Ascending aorta (tissue), 2 donors: ENCODE measurements around the gene PREX1. TPM values are rescaled to one million over a fixed set of nuclear protein-coding genes. Genes with fewer than 3 reads are reported as not detected.

Experiments
- DNase-seq, 2 donors: peaks; one replicate each; pipeline ENCODE4 v3.0.0-alpha.2; 2019; ENCODE audit warnings: low spot score in 2 of 2
- H3K27ac ChIP-seq, 2 donors: fragments of 200-600 bp; sonication (generic); one replicate each; pipeline ENCODE4 v1.5.1; 2016 to 2017; ENCODE audit warnings: mild to moderate bottlenecking in 1 of 2
- H3K27me3 ChIP-seq: fragments of 200-600 bp; sonication (generic); one replicate; pipeline ENCODE4 v1.5.1; 2017
- H3K36me3 ChIP-seq, 2 donors: fragments of 200-600 bp; sonication (generic); one replicate each; pipeline ENCODE4 v1.5.1; 2016
- H3K4me1 ChIP-seq, 2 donors: fragments of 200-600 bp; sonication (generic); one replicate each; pipeline ENCODE4 v1.5.1; 2016 to 2017; ENCODE audit warnings: mild to moderate bottlenecking in 1 of 2
- H3K4me3 ChIP-seq, 2 donors: fragments of 200-600 bp; sonication (generic); one replicate each; pipeline ENCODE4 v1.5.1; 2016 to 2017; ENCODE audit warnings: mild to moderate bottlenecking in 1 of 2
- H3K9me3 ChIP-seq, 2 donors: fragments of 200-600 bp; sonication (generic); one replicate each; pipeline ENCODE4 v1.5.1; 2016
- intact Hi-C: fragments of 100-400 bp; cut with DNase I; formaldehyde crosslinking; loops from one replicate; pipeline ENCODE4 v1.15.1; 2023
- total RNA-seq: library from RNA; depleted of rRNA; stranded (reverse); fragments of >200 nt; gene quantifications from one replicate; pipeline ENCODE4 v1.1.0, GENCODE V29; 2016
- TF ChIP-seq, protein P1 (sequence below), 3 experiments: fragments of 200-600 bp in 2 of 3; fragments of 450-650 bp in 1 of 3; sonication (generic) in 2 of 3; IDR thresholded peaks; one replicate each; pipeline ENCODE4 v1.5.1; 2016 to 2019; ENCODE audit warnings: antibody characterized with exemption in 3 of 3, mild to moderate bottlenecking in 1 of 3, moderate library complexity in 1 of 3

The PREX1 gene
- total RNA-seq, 1 donor from 2014 or later = 75.4 TPM

DNA sequence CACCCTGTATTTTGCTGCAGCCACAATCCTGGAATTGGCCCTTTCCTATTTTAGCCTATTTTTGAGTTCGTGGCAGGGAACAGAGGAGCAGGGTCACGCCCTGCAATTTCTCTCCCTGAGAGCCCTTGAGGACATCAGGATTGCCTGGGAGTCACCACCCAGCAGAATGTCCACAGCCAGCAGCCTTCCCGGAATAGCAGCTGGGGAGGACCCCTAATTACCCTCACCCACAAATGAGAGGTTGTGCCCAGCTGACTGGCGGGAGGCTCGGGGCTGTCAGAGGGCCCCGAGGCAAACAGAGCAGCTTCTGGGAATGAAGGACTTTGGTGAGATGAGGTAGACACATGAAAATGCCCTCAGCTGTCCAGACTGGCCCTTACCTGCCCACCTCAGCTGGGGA is 165.1 kb downstream of the PREX1 start:
- Histone ChIP-seq H3K4me3 (no peak overlapping the region), H3K4me1 (peaks cover 7 to 35% of the 10 kb centered on the region in 2 donors), H3K27me3 (no peaks in the 10 kb centered on the region), H3K36me3 (peaks cover 8 to 18% of the 10 kb centered on the region in 2 donors), H3K27ac (peak overlapping the region; percentile 42 to 43), H3K9me3 (no peaks in the 10 kb centered on the region)
- TF ChIP-seq, protein P1, sequence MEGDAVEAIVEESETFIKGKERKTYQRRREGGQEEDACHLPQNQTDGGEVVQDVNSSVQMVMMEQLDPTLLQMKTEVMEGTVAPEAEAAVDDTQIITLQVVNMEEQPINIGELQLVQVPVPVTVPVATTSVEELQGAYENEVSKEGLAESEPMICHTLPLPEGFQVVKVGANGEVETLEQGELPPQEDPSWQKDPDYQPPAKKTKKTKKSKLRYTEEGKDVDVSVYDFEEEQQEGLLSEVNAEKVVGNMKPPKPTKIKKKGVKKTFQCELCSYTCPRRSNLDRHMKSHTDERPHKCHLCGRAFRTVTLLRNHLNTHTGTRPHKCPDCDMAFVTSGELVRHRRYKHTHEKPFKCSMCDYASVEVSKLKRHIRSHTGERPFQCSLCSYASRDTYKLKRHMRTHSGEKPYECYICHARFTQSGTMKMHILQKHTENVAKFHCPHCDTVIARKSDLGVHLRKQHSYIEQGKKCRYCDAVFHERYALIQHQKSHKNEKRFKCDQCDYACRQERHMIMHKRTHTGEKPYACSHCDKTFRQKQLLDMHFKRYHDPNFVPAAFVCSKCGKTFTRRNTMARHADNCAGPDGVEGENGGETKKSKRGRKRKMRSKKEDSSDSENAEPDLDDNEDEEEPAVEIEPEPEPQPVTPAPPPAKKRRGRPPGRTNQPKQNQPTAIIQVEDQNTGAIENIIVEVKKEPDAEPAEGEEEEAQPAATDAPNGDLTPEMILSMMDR (IDR thresholded peaks at IDR 0.05) = no peak
- intact Hi-C loops = loop anchor here (5.0 kb wide), 1 partner anchor 35 kb away; no protein-coding TSS in a partner anchor
- DNase-seq = no peak

DNA sequence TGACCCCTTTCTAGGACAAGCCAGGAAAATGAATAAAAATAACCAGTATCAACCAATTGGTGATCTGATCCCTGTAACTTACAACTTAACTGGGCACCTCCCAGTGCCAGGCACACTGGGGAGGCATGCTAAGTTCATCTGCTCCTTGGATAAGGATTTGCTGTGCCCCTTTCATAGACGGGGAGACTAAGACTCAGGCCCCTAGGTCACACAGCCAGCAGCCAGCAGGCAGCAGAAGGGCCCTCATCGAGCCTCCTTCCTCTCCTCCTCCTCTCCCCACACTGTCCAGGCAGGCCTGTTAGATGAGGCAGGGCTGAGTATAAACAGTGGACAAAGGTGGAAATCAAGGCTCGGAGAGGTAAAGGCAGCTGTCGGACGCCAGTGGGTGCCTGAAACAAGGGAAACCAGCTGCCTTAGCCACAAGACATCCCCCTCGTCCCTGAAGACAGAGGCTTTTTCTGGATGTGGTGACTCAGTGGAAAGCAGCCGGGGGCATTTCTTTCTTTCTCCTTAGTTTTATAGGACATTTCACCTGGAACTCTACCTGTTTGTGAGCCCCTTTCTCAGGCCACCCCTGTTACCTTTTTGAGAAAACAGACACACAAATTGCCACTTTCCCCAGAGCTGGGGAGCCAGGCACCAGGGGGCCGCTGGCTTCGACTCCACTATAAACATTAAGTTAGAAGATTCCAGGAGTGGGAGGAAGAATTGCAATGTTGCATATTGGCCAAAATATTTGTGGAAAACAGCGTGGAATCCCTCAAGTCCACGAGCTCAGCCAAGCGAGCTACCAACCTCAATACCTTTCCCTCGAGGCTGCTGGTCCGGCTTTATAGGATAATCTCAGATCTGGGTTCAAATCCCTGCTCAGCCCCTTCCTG is 166.0 kb downstream of the PREX1 start:
- TF ChIP-seq, protein P1 (IDR thresholded peaks at IDR 0.05) = no peak
- peaks cover 7 to 35% of the 10 kb centered on the region in 2 donors for H3K4me1 ChIP-seq
- no peak for DNase-seq
- no peaks in the 10 kb centered on the region for H3K27me3 ChIP-seq
- intact Hi-C loops = loop anchor here (5.0 kb wide), 1 partner anchor 35 kb away; no protein-coding TSS in a partner anchor
- H3K36me3 ChIP-seq = peaks cover 12 to 25% of the 10 kb centered on the region in 2 donors
- no peak overlapping the region for H3K4me3 ChIP-seq
- peak overlapping the region; percentile 43 to 56 for H3K27ac ChIP-seq
- H3K9me3 ChIP-seq = no peaks in the 10 kb centered on the region

DNA sequence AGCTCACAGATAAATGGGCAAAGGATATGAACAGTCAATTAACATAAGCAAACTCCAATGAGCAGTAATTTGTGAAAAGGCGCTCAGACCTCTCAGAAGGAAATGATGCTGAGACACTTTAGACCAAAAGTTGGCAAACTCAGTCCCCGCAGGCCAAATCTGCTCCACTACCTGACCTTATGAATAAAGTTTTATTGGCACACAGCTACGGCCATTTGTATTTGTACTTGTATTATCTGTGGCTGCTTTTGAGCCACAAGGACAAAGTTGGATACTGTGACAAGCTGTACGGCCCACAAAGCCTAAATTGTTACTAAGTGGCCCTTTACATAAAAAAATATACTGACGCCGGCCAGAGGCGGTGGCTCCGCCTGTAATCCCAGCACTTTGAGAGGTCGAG is 167.0 kb downstream of the PREX1 start:
- peaks cover 7 to 35% of the 10 kb centered on the region in 2 donors for H3K4me1 ChIP-seq
- no peaks in the 10 kb centered on the region for H3K27me3 ChIP-seq
- no peaks in the 10 kb centered on the region for H3K9me3 ChIP-seq
- TF ChIP-seq, protein P1 (IDR thresholded peaks at IDR 0.05) = no peak
- peaks cover 15 to 26% of the 10 kb centered on the region in 2 donors for H3K36me3 ChIP-seq
- H3K4me3 ChIP-seq = no peak overlapping the region
- peak overlapping the region; percentile 9 to 59 for H3K27ac ChIP-seq
- no peak for DNase-seq
- intact Hi-C loops = loop anchor here (5.0 kb wide), 1 partner anchor 37 kb away; no protein-coding TSS in a partner anchor

DNA sequence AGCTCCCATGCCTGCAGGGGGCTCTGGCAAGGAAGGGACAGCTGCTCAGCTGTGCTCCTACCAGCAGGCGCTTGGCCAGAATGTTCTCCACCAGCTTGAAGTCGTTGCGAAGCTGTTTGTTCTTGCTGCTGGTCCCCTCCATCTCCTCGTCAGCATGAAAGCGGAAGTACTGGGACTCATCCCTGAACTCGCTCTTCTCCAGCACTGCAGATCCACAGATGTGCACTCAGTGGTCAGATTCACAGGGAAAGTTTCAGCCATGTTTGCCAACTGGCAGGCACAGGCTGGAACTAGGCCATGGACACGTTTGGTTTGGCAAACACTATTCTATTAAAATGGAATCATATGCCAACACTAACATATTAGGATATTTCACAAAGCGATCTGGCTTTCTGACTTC is 167.9 kb downstream of the PREX1 start:
- H3K27ac ChIP-seq = peak overlapping the region; percentile 20 to 59
- intact Hi-C loops = loop anchor here (1.0 to 5.0 kb wide), 5 partner anchors 23 to 262 kb away; partner anchors contain the start of gene ARFGEF2
- peaks cover 23 to 29% of the 10 kb centered on the region in 2 donors for H3K36me3 ChIP-seq
- H3K4me3 ChIP-seq = peak overlapping the region in 1 of 2 donors; percentile 25
- H3K27me3 ChIP-seq = no peaks in the 10 kb centered on the region
- peak in 1 of 2 donors; percentile 90 for DNase-seq
- H3K4me1 ChIP-seq = peaks cover 7 to 35% of the 10 kb centered on the region in 2 donors
- no peaks in the 10 kb centered on the region for H3K9me3 ChIP-seq
- TF ChIP-seq, protein P1 (IDR thresholded peaks at IDR 0.05) = peak in 1 of 3 experiments; percentile 6

DNA sequence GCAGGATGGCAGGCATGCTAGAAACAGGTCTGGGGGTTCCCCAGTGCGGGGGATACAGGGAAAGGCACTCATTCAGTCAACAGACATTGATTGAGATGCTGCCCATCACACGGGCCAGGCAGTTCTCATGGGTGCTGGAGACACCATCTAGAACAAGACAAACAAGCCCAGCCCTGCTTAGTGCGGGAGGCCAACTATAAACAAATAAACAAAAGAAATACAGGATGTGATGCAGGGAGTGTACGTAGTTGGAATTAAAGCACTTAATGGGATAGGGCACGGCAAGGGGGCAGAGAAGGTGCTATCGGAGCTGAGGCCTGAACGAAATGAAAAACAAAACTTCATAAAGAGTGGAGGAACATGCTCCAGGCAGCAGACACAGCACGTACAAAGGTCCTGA is 169.3 kb downstream of the PREX1 start:
- TF ChIP-seq, protein P1 (IDR thresholded peaks at IDR 0.05) = no peak
- Histone ChIP-seq H3K4me1 (peaks cover 7 to 35% of the 10 kb centered on the region in 2 donors), H3K9me3 (no peaks in the 10 kb centered on the region), H3K4me3 (no peak overlapping the region), H3K36me3 (peaks cover 36 to 37% of the 10 kb centered on the region in 2 donors), H3K27ac (peak overlapping the region; percentile 29 to 59), H3K27me3 (no peaks in the 10 kb centered on the region)
- no peak for DNase-seq
- intact Hi-C loops = loop anchor here (2.0 to 5.0 kb wide), 2 partner anchors 24 to 264 kb away; partner anchors contain the start of gene ARFGEF2
